ENCODE measurements around the gene RTN4IP1.
A peak's percentile ranks its signal among the peaks of the same experiment; 100 is the strongest.

Gene RTN4IP1

DNA sequence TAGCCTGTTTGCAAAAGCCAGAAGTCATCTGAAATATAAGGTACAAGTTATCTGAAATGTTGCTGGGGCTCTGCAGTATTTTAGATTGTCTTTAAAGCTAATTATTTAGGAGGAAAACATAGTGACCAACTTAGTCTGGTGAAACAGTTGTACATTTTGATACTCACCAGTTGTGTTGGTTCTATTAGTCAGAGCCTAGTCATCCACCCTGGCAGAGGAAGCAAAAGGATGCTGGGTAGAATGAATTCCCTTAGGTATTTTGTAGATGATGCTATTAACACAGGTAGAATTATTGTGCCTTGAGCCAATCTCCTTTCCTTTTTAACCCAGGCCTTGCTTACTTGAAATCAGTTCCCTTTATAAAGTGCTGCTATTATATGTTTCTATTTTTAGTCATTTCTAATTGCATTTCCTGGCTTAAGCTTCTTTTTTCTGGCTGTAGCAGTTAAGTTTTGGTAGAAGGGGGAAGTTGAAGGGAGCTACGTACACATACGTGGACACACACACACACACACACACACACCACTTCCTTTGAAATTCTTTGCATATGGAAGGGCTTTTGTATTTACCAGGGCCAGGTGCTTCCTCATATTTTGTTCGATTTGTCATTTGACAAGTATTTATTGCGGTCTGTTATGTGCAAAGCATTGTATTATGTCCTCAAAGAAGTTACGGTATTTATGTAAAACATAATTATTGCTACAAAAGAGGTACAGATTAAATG lies 82.4 kb downstream of the RTN4IP1 start:
- peak; percentile 16 for DNase-seq (ENCODE audit: low spot score)

DNA sequence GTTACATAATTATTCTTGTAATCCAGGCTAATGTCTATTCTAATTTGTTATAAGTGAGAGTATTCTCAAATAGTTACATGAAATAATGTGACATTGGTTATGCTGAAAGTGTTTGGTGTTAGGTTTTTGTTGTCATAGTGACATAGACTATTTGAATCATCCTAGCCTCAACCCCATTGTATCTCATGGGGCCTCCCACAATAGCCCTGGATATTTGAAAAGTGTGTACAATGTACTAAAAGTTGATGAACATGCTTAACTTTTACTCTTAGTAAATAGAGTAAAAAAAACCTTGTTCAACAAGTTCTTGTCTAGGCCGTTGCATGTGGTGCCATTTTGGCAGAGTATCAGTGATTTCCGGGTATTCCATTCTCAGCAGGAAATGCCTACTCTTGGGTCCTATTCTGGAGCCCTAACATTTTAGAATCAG lies 83.0 kb downstream of the RTN4IP1 start:
- no peak for DNase-seq (ENCODE audit: low spot score)

DNA sequence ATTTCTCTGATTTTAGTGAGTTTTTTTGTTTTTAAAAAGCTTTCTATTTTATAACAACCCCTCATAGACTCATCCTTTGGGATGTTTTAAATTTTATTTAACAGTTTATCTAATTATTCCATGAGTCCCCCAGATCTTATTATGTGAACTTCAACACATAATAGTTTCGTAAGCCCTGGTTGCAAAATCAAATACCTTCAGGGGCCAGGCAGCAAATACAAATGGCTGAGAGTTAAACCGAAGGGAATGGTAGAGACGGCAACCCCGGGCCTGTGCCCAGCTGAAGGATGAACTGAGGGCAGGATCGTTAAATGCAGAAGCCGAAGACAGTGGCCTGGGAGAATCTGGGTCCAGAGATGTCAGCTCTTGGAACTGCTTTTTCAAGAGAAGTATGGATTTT lies 88.4 kb downstream of the RTN4IP1 start:
- DNase-seq (ENCODE audit: low spot score) = no peak

DNA sequence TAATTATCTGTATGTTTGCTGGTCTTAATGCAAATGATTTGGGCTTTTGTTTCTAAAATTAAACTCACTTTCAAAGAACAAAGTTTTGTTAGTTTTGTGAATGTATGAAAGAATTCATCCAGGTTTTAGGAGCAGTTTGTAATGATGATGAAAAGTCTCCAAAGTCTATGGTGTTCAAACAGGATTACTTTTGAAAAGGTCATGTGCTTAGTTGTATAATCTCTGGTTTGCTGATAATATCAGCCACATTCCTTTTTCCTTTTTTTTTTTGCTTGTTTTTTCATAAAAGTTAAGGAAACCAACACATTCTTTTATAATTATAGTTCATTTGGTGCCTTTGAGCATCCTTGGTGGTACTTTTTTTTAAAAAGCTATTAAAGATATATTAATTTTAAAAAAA lies 88.9 kb downstream of the RTN4IP1 start:
- no peak for DNase-seq (ENCODE audit: low spot score)

DNA sequence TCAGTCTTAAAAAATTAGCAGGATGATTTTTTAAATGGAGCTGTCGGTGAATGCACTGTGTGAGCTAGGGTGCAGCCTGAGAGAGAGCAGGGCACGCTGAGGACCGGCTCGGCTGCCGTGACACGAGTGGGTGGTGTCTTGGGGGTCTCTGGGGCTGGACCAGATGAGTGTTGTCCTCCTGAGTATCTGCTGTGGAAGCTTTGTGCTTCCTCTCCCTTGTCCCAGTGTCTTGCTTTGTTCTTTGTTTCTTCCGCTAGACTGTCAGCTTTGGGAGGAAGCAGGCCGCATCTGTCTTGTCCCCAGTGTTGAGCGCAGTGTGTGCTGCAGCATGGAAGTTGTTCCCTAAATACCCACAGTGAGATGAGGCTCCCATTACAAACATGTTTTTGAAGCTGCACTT lies 89.4 kb downstream of the RTN4IP1 start:
- peak; percentile 39 for DNase-seq (ENCODE audit: low spot score)

DNA sequence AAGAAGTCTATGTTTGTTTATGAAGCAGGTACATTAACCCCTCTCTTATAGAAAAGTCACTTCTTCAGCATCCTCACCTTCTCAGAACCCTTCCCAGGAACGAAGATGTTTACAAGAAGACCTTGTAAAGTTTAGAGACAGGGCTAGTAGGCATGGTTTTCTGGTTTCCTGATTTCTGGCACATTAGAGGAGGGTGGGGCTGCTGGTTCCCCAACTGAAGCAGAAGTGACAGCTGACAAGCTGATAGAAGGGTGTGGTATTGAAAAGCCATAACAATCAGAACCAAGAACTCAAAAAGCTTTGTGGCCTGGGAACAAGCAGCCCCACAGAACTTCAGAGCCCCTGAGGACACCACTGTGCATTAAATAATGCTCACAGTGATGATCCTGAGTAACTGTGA lies 91.2 kb downstream of the RTN4IP1 start:
- DNase-seq (ENCODE audit: low spot score) = no peak

DNA sequence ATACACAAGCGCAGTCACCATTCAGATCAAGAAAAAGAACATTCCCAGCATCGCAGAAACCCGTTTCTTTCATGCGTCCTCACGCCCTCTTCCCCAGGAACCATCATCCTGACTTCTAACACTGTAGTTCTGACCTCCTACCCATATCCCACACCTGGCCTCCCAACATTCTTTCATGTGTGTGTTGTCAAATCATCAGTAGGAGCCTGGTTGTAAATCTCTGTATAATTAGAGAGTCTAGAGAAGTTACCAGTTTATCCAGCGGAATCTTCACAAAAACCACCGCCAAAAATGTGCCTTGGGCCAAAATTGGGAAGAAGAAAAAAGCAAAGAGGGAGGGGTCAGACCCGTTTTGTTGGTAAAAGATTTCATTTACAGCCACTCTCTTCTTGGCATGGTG lies 91.6 kb downstream of the RTN4IP1 start:
- DNase-seq (ENCODE audit: low spot score) = no peak

DNA sequence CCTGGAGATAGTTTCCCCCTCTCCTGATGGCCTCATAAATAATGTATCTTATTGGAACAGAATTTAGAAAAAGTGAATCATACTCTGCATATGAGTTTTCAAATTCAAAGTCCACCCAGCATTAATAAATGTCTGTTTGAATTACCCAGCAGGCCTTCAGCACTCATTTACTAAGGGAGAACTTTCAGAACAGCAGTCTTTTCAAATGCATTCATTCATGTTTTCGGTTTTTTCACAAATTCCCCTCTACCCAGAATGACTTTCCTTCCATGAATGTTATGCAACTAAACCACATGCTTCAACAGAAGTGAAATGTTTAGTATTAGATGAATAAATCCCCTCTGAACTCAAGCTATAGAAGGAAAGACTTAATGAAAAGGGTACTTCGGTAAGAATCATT lies 92.4 kb downstream of the RTN4IP1 start:
- DNase-seq (ENCODE audit: low spot score) = no peak

DNA sequence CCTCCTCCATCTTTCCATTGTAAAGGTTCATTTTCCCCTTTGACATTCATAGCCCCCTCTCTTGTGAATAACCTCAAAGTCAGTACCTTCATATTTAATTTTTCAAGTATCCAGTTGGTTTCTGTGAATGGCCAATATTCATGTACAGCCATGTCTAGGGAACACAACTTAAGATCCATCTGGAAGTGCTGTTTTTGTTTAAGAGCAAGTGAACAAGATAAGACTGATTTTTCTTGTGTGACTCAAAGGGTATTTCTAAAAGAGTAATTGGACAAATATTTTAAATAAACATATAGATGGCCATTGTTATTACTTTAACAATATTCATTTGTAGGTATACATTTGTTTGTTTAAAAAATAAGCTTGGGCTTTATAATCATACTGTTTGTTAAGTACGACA lies 92.9 kb downstream of the RTN4IP1 start:
- no peak for DNase-seq (ENCODE audit: low spot score)

DNA sequence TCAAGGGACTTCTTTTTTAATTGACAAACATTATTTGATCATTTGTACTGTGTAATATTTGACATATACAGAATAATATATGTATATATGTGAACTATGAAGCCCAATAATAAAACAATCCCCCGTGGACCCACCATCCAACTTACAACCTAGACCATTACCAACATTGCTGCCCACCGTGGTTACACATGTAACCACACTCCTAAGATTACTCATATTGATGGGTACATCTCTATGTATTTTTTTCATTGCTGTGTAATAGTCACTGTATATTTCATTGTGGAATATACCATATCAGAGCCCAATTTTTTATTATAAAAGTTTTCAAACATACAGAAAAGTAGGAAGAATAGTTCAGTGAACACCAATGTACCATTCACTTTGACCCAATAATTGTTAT lies 94.3 kb downstream of the RTN4IP1 start:
- DNase-seq (ENCODE audit: low spot score) = no peak

DNA sequence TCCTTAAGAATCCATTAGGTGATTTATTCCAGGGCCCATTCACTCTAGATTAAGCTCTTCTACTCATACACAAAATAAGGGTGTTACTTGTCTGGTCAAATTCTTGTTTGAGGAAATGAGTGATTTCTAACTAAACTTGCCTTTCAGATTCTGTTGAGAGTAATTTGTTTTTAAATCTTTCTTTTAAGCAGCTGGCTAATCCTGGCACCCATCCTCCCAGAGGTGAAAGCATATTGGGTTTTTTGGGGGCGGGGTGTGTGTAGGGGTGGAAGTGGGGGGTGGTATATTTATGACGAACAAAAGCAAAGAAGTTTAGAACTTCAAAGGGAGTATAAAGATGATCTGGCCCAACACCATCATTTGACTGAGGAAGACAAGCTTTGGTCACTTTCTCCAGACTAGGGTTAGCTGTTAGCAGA lies 94.7 kb downstream of the RTN4IP1 start:
- DNase-seq (ENCODE audit: low spot score) = no peak

DNA sequence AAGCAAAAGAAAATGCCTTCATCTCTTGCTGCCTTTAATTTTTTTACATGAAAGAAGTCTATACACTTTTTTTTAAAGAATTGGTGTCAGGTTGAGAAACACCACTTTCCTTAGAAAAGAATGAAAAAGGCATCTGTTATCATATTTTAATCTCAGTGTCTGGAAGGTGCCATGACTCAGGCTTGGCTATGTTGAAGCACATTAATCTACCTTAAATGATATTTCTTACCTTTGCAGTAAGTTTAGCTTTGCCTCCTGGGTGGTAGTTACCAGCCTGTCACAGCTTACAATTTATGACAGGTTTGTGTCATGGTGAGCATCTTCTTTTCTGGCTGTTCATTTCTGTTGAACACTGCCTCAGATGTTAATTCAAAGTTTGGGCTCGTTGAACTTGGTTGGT lies 95.3 kb downstream of the RTN4IP1 start:
- DNase-seq (ENCODE audit: low spot score) = no peak

DNA sequence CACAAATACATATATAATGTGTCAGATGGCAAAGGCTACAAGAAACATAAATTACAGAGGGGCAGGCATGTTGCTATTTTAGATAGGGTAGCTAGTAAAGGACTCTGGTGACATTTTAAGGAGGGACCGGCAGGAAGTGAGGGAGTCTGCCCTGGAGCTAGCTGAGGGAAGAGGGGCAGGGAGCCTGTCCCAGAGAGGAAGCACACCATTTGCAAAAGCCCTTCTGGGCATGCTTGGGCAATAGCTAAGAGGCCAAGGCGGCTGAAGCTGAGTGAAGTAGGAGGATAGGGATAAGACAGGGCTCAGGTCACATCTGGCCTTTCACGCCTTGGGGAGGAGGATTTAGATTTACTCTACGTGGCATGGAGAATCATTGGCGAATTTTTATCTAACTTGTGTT lies 96.2 kb downstream of the RTN4IP1 start:
- no peak for DNase-seq (ENCODE audit: low spot score)

DNA sequence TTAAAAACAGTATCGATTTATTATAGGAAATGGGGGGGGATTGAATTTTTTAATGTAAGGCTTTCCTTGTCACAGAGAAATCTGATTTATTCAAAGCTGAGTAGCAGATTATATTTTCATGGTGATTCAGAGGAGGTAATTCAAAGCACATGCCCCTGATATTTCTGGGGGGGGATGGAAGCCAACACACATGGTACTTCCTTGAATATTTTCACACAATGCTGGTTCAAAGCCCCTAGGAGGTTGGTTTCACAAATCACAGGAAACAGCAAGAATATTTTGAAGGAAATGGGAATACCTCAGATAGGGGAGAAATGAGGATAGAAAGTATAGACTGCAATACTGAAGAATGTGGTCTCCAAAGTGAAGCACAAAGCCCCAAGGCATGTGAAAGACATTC lies 98.8 kb downstream of the RTN4IP1 start:
- DNase-seq (ENCODE audit: low spot score) = no peak

DNA sequence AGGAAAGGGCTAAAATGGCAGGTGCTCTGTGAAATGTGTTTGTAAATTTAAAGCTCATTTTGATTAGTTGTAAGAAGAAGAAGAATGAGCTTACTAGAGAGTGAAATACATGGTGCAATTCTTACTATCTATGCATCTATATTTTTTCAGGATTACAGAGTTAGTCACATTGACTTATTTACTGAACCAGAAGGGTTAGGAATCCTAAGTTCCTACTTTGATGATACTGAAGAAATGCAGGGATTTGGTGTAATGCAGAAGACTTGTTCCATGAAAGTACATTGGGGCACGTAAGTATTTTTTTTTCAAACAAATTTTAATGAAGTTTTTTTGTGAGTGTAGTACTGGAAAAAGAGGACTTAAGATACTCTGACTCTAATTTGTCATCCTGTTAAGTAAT lies 99.3 kb downstream of the RTN4IP1 start:
- no peak for DNase-seq (ENCODE audit: low spot score)

DNA sequence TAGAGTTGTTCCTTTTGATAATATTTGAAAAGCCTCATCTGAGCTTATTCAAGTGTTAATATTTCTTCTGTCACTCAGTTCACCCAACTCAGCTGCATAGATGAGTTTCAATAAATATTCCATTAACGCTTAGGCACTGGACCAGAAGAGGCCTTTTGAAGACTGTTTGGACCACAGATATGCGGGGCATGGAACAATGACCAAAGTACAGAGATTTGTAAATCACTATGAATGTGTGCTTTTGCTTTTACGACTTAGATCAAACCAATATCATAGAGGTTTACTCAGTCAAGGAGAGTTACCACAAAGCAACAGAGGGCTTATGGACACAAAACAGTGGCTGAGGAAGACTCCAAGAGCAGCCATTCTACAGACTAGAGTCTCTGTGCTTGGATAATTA lies 99.9 kb downstream of the RTN4IP1 start:
- DNase-seq (ENCODE audit: low spot score) = no peak

DNA sequence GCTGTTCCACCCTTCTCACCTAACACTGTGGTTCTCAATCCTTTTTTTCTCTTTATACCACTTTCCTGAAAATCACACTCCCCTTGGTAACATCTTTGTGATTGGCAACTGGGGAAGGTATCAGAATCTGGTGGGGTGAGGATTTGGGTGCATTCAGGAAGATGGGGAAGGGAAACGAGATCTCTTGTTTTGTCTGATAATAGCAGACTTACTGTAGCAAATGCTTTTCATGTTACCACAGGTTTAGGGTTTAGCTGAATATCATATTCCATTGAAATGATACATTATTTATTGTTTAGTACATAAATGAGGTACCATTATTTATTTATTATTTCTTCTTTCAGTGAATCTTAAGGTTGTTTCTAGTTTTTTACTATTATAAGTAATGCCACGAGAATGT lies 100.8 kb downstream of the RTN4IP1 start:
- no peak for DNase-seq (ENCODE audit: low spot score)

DNA sequence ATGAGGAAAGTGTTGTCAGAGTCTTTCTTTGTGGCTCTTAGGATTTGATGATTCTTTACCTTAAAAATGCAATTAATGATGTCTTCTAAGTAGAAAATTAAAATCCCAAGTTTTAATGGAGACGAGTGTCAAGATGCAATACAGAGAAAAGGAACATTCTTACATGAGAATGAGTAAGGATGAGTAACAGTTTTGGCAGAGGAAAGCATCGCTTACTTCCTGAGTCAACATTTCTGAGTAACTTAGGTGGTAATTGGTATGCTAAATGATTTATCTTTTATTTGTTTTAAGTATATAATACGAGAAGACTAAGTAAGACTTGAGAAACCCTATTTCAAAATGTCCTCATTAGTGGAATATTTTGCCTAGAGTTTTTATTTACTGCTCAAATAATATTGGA lies 101.3 kb downstream of the RTN4IP1 start:
- no peak for DNase-seq (ENCODE audit: low spot score)

DNA sequence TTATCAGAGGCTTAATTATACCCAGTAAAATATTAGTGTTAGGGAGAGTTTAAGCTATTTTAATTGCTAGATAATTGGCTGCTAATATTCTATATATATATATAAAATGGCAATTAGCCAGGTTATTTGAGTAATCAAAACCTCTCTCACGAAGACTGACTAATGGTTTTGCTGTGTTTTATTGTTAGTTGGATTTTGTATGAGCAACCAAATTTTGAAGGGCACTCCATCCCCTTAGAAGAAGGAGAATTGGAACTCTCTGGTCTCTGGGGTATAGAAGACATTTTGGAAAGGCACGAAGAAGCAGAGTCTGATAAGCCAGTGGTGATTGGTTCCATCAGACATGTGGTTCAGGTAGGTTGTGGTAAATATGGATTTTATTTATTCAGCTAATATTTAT lies 102.2 kb downstream of the RTN4IP1 start:
- no peak for DNase-seq (ENCODE audit: low spot score)

DNA sequence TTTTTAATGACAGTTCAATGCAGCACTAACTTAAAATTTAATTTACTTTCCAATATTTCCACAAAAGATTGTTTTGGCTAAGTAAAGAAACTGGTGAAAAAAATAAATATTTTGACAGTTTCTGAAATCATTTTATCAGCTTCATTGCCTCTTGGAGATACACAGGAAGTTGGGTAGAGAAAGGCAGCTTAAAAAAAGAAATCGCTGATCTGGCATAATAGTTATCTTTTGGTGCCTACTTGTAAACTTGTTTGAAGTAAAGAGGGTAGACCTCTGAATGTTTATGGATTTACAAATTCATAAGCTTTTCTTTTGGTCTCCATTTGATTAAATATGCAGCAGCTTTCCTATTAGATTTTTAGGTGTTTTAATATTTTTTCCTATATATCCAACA lies 103.4 kb downstream of the RTN4IP1 start:
- DNase-seq (ENCODE audit: low spot score) = no peak

DNA sequence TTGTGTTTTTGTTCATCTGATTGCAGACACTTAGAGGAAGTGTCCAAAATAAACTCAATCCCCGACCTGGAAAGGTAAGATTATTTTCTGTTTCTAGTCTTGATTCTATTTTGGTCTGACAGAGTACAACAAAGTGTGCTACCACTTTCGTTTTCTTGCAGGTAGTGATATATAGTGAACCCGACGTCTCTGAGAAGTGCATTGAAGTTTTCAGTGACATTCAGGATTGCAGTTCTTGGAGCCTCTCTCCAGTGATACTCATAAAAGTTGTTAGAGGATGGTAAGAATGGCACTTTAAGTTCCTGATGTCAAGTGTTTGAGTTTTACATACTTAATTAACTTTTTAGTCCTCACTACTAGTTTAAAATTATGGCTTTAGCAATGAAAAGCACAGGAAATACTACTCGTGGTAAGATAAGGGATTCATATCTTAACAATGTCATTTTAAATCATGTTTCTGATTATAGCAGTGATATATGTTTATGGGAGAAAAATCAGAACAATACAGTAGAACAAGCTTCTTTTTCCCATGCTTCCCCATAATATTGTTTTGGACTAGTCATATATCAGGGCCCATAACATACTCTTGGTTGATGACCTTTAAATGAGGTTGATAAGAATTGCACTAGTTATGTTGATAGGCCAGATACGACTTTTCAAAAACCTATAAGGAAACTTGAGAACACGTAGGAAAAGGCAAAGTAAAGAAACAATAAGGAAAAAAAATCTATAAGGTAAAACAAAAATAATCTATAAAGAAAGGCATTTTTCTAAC lies 104.0 kb downstream of the RTN4IP1 start:
- no peak for DNase-seq (ENCODE audit: low spot score)

DNA sequence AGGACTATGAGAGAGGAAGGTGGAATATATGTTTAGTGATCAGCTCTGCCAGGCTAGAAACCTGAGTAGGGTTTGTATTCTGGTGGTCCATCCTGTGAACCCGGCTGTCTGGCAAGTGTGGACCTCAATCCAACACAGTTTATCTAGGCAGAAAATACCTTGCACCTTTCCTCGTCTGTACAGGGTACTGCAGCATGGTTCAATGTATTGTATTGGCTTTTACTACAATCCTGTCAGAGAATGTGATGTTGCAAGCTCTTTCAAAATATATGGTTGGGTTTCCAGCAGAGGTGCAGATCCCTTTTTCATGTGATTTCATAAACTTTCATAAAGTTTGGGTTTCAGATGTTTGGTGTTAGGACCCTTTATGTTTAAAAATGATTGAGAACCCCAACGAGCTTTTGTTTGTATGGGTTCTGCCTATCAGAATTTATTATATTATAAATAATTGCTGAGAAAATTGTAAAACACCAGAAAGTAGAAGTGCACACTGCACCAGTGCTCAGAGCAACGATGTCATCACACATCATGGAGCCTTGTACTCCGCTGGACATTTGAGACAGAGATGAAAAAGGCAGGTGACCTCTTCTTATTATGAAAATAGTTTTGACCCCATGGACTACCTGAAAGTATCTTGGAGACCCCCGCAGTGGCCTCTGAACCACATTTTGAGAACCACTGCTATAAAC lies 106.6 kb downstream of the RTN4IP1 start:
- no peak for DNase-seq (ENCODE audit: low spot score)

Measured in Ammon's horn (tissue), 1 donor.